ENCODE results near the gene AGTPBP1. TPM values are rescaled to one million over a fixed set of nuclear protein-coding genes. Genes with fewer than 3 reads are reported as not detected.
"Not testable (repeated sequence)": the region's sequence is repeated elsewhere in the genome, so short reads cannot be mapped to it uniquely, and the experiment has no call there.

The AGTPBP1 gene, protein sequence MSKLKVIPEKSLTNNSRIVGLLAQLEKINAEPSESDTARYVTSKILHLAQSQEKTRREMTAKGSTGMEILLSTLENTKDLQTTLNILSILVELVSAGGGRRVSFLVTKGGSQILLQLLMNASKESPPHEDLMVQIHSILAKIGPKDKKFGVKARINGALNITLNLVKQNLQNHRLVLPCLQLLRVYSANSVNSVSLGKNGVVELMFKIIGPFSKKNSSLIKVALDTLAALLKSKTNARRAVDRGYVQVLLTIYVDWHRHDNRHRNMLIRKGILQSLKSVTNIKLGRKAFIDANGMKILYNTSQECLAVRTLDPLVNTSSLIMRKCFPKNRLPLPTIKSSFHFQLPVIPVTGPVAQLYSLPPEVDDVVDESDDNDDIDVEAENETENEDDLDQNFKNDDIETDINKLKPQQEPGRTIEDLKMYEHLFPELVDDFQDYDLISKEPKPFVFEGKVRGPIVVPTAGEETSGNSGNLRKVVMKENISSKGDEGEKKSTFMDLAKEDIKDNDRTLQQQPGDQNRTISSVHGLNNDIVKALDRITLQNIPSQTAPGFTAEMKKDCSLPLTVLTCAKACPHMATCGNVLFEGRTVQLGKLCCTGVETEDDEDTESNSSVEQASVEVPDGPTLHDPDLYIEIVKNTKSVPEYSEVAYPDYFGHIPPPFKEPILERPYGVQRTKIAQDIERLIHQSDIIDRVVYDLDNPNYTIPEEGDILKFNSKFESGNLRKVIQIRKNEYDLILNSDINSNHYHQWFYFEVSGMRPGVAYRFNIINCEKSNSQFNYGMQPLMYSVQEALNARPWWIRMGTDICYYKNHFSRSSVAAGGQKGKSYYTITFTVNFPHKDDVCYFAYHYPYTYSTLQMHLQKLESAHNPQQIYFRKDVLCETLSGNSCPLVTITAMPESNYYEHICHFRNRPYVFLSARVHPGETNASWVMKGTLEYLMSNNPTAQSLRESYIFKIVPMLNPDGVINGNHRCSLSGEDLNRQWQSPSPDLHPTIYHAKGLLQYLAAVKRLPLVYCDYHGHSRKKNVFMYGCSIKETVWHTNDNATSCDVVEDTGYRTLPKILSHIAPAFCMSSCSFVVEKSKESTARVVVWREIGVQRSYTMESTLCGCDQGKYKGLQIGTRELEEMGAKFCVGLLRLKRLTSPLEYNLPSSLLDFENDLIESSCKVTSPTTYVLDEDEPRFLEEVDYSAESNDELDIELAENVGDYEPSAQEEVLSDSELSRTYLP
- 37.5 TPM for polyA plus RNA-seq (ENCODE audit: insufficient read length)
- long read RNA-seq, donor 1, partial matches to known transcripts: 16 of 16 reads
- long read RNA-seq, donor 1, other reads (novel, unspliced or antisense): 0 of 16 reads
- long read RNA-seq, donor 2, full-length matches to known transcripts: 1 of 1 reads
- long read RNA-seq, donor 2, partial matches to known transcripts: 0 of 1 reads
- long read RNA-seq, donor 2, other reads (novel, unspliced or antisense): 0 of 1 reads
- long read RNA-seq, donor 3: 0 reads
- long read RNA-seq, donor 4: 0 reads
- long read RNA-seq, donor 5, full-length matches to known transcripts: 2 of 9 reads
- long read RNA-seq, donor 5, partial matches to known transcripts: 7 of 9 reads
- long read RNA-seq, donor 5, other reads (novel, unspliced or antisense): 0 of 9 reads
- long read RNA-seq, donor 6, partial matches to known transcripts: 8 of 8 reads
- long read RNA-seq, donor 6, other reads (novel, unspliced or antisense): 0 of 8 reads
- long read RNA-seq, donor 7, full-length matches to known transcripts: 2 of 11 reads
- long read RNA-seq, donor 7, partial matches to known transcripts: 9 of 11 reads
- long read RNA-seq, donor 7, other reads (novel, unspliced or antisense): 0 of 11 reads
- long read RNA-seq, donor 8, full-length matches to known transcripts: 1 of 1 reads
- long read RNA-seq, donor 8, partial matches to known transcripts: 0 of 1 reads
- long read RNA-seq, donor 8, other reads (novel, unspliced or antisense): 0 of 1 reads

DNA sequence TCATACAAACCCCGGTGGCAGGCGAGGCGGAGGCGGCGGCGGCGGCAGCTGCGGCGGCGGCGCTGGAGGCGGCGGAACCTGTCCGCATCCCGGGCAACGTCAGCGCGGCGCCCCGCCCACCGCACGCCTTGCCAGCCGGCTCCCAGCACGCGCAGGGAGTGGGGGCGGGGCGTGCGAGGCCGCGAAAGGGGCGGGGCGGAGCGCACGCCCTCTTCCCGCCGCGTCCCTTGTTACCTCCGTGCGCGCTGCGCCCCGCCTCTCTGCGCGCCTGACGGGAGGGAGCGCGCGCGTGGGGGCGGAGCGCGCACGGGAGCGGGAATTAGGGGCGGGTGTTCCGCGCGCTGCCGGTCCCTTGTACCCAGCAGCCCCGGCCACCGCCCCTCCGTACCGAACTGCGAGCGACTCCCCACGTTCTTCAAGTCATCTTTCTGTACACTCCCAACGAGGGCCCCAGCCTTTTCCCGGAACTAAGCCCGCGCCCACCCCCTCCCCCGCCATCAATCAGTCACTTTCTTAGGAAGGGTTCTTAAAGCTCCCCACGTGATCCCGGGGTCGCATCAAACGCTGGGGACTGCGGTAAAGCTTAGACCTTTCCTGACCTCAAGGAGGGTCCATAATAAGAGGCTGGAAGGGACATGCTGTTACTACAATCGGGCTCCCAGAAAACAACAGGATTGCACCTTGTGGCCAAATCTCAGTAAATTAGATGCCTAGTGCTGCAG is at the start of gene AGTPBP1:
AGTPBP1 (minus strand) TSS at position 80 of the 722 bp plus-strand sequence. CDS start 29,421 bp downstream, outside the sequence.
- DNase-seq: peak; percentile 96

DNA sequence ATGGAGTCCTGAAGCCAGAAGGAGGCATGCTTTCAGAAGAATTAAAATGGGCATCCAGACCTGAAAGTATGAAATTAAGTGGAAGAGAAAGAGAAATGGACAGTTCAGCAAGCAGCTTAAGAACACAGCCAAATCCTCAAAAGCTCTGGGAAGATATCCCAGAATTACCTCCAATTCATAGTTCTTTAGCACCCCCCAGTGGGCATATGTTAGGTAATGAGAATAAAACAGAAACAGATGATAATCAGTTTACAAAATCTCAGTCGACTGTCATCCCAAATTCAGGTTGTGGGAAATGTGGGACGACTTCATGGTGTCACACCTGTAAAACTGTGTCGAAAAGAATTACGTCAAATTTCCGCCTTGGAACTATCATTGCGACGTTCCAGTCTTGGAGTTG is 44.4 kb upstream of the AGTPBP1 start:
- DNase-seq: not testable (repeated sequence)

DNA sequence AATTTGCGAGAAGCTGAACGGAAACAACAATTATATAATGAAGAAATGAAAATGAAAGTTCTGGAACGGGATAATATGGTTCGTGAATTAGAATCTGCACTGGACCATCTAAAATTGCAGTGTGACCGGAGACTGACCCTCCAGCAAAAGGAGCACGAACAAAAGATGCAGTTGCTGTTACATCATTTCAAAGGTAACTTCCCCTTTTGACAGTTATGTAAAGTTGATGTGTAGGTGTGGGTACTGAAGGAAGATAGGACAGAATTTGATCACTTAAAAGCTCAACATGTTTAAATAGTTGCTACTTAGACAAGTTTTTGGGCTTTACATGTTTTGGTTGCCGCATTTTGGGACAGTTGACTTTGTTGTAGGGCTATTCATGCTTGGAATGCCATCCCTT is 32.1 kb upstream of the AGTPBP1 start:
- not testable (repeated sequence) for DNase-seq

DNA sequence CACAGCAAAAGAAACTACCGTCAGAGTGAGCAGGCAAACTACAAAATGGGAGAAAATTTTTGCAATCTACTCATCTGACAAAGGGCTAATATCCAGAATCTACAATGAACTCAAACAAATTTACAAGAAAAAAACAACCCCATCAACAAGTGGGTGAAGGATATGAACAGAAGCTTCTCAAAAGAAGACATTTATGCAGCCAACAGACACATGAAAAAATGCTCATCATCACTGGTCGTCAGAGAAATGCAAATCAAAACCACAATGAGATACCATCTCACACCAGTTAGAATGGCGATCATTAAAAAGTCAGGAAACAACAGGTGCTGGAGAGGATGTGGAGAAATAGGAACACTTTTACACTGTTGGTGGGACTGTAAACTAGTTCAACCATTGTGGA is 20.0 kb upstream of the AGTPBP1 start:
- DNase-seq: not testable (repeated sequence)

DNA sequence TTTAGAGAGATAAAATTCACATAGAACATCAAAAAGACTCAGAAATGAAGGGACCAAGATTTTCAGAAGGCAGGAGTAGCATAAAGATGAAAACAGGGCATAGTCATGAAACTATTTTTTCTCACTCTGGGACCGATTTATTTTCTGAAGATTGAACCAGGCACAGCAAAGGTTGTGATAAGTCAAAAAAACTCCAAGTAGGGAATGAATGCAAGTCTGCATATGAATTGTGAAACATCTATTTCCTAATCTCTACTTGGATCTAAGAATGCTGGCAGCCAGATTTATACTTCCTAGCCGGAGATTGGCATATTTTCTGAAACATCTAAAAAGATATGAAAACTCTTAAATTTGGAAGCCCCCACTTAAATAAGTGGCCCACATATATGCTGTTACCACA is 16.0 kb upstream of the AGTPBP1 start:
- DNase-seq: not testable (repeated sequence)

DNA sequence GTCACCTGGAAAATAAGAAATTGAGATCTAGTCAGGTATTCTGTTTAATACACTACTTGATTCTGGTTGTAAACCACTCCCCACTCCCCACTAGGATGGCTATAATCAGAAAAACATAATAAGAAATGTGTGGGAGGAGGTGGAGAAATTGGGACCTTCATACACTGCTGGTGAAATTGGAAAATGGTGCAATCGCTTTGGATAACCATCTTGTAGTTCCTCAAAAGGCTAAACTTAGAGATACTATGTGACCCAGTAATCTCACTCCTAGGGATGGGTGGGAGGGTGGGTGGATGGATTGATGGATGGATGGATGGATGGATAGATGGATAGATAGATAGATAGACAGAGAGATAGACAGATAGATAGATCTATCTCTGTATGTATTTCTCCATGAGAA is 14.5 kb upstream of the AGTPBP1 start:
- not testable (repeated sequence) for DNase-seq

DNA sequence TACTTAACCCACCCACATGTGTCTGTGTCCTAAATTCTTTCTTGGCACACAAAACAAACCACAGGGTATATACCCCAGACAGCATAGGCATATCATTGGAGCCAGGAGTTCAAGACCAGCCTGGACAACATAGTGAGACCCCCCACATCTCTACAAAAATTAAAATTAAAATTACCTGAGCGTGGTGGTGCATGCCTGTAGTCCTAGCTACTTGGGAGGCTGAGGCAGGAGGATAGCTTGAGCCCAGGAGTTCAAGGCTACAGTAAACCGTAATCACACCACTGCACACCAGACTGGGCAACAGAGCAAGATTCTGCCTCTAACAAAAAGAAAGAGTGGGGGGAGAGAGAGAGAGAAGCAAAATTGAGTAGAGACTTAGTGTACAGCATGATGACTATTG is 4.6 kb upstream of the AGTPBP1 start:
- DNase-seq: no peak

DNA sequence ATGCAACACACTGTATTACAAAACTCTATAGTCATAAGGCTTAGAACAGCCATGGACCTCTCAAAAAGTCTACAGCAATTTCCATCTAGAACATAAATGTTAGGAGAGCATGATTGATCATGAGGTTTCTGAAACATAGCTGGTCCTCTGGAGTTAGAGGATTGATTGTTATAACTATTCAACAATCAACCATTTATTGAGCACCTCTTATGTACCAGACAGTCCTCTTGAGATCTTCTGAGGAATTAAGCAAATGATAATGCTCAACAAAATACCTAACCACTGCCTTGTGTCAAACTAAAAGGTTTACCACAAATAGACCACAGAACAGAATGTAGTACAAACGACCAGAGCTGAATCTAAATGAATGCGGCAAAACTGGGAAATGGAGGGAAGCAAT is 3.4 kb upstream of the AGTPBP1 start:
- no peak for DNase-seq

DNA sequence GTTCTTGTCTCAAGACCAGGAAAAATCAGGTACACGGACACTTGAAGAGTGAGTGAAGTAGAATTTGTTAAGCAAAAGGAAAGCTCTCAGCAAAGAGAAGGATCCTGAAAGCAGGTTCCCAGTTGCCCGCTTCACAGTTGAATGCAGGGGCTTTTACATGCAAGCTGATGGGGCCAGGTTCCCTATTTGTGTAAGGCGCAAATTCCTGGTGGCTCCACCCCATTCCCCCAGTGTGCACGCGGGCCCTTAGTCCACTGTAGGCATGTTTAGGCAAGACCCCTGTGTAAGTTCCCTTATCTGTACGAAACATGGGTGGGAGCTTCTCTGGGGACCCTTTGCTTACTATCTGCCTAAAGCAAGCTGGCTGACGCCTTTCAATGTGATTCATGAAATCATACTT is 2.7 kb upstream of the AGTPBP1 start:
- DNase-seq: no peak

DNA sequence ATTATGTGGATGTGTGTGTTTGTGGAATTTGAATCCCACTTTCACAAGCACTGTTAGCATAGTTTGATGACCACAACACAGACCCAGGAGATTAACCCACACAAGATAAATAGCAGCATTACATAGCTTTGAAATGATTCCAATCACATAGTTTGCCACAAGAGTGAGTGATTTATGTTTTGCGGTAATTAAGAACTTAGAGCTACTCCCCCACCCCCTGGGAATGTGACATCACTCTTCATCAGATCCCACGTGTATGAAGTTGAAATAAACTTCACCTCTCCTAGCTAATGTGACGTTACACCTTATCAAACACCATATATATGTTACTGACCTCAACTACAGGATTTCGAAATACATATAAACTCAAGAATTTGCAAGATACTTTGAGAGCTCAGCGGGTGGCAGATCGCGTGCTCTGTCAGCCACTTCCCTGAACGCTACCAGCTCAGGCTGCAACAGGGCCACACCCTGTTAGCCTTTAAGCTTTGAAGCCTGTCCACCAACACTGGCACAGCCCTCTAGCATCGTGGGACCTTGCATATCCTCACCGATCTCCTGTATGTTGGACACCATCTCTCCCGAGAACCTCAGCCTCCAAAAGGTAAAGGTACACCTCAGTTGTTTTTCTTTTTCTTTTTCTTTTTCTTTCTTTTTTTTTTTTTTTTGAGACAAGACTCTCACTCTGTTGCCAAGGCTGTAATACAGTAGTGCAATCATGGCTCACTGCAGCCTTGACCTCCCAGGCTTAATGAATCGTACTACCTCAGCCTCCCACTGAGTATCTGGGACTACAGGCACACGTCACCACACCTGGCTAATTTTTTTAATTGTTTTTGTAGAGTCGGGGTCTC is 1.7 kb upstream of the AGTPBP1 start:
- DNase-seq: peak; percentile 12

DNA sequence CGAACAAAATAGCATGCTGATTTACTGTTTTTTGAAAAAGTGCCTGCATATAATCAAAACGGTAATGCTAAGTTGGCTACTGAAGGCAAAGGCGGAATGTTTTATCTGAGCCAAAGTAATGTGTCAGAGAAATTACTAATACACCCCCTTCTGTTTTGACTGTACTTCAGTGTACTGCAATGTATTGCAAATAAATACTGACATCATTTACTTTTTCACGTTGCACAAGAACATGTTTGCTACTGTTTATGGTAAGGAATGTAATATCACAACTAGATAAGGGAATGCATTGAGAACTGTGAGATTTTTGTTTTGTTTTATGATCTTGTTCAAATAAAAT is 813 bp upstream of the AGTPBP1 start:
- DNase-seq: no peak

DNA sequence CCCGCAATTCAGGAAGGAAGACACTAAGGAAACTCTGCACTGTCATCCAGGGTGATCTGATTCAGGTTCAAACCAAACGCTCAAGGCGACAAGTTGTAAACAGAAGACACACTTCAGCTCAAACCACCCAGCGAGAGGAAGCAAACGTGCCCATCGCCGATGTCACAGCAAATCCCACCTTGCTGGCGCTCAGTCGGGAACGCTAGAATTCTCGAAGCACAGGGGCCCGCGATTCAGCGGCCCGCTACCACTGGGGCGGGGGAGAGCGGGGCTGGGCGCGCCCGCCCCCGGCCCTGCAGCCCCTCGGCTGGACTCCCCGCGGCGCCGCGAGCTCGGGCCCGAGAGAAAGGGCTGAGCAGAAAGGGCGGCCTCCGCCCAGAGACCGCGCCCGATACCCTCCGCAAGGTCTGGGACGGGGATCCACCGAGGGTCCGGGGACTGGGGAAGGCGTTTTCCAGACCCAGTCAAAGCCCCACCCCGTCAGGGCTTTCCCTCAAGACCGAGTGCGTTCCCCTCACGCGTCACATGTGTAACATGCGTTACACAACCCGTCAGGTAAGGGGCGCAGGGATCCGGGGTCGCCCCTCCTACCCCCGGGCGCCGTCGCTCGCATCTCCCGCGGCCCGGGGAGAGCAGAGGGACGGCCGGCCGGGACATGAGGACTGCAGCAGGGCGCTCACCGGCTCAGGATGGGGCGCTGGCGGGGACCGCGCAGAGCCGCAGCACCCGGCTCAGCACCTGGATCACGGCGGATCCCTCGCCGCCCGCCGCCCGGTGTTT is 469 bp downstream of the AGTPBP1 start:
- peak; percentile 55 for DNase-seq

DNA sequence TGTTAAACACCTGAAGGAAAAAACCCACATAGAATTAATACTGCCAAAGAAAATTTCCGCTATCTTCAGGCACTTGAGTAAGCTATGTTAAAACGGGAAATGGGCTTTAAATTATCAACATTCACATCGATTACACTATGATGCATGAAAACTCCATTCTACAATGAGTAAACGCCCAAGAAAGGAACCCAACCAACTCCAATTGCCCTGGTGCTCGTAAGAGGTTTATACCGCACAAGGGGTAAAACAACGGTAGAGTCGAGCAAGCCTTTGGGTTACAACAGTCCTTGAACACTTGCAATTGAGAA is 1.0 kb downstream of the AGTPBP1 start:
- no peak for DNase-seq

DNA sequence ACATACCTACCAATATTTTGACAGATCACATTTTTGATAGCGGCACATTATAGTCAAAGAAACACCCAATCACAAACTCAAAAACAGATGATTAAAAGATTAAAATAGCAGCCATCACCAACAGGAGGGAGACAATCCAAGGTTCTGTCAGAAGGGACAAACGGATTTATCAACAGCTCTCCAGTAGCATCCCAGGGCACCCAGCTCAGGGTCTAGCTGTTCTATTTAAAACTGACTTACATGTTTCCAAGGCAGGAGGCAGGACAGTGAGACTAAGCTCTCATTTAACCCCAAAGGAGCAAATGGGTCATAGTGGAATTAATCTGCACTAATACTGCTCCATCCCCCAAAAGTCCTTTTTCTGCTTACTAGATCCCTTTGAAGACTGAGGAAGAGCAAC is 3.2 kb downstream of the AGTPBP1 start:
- no peak for DNase-seq

DNA sequence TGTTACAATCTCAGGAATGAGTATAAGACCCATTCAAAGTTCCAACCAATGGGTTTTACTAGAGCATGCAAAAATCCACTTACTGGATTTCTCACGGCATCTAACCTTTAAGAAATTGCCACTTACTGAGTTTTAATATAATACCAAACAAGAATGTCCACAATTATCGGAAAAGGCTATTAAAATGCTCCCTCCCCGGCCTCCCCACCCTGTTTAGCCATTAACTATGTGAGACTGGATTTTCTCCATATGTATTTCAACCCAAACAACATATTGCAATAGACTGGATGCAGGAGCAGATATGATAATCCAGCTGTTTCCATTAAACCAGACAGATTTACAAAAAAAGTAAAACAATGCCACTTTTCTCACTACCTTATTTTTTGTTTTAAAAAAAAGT is 4.1 kb downstream of the AGTPBP1 start:
- DNase-seq: no peak

DNA sequence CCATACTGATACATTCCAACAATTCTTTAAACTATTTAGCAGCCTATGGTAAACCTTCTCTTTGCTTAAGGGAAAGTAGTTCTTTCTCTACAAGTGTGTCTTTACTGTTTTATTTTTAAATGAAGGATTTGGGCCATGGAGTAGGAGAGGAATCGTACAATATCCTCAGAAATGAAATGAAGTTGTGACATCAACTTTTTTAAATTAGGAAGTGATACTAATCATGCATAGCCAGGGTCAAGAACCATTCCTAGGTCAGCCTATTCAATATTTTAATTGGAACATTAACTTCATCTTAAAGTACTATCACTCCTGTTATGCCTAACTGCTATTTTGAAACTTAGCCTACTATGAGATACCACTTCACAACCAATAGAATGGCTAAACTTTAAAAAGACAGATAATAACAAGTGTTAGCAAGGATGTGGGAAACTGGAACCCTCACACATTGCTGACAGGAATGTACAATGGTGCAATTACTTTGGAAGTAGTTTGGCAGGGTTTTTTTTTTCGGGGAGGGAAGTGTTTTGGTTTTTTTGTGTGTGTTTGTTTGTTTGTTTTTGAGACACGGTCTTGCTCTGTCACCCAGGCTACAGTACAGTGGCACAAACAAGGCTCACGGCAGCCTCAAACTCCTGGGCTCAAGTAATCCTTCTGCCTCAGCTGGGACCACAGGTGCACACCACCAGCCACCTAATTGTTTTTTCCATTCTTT is 10.7 kb downstream of the AGTPBP1 start:
- DNase-seq: no peak

DNA sequence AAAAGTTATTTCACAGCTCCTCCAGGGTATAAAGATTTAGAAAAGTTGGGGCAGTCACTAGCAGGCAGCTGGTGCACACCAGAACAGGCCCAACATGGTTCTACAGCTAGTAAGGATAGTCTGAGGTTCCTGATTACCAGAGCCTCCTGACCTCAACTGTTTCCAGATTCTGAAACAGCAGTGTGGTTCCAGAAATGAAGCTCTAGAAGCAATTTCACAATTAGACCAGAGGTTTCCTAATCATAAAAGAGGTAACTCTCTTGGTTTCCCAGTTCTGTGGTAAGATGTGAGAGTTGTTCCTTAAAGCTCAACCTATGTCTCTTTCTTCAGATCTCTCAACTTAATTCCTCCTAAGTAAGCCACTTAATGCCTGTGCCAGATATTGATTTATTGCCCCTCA is 11.9 kb downstream of the AGTPBP1 start:
- DNase-seq: no peak

DNA sequence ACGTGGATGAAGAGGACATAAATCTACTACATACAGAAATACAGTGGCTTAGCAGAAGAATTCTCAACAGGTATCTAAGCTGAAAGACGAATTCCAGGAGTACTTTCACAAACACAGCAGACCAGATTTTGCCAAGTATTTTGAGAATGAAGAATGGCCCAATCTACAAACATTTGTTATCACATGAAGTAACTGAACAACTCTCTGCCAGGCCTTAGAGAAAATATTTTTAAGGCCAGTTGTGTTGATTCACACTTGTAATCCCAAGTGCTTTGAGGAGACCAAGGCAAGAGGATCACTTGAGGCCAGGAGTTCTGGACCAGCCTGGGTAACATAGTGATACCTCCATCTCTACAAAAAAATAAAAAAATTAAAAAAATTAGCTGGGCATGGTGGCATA is 14.3 kb downstream of the AGTPBP1 start:
- no peak for DNase-seq
